Stimulated activated CD4-positive, alpha-beta T cell treated with anti-CD3 and anti-CD28 coated beads, Interleukin-4, amount 100 ng/mL, for 48 hours (primary cell): ENCODE measurements around the gene PKP2.
"Not testable (repeated sequence)": the region's sequence is repeated elsewhere in the genome, so short reads cannot be mapped to it uniquely, and the experiment has no call there.

Experiments used
- DNase-seq, 2 donors: peaks; one replicate each; pipeline ENCODE4 v3.0.0-alpha.2; 2020; ENCODE audit warnings: low read depth in 2 of 2

Gene PKP2

GRCh38 chr12:32861658-32862057 is 34.9 kb downstream of the PKP2 start:
- not testable (repeated sequence) for DNase-seq

GRCh38 chr12:32860192-32860591 is 36.4 kb downstream of the PKP2 start:
- no peak for DNase-seq

GRCh38 chr12:32859389-32859788 is 37.2 kb downstream of the PKP2 start:
- DNase-seq: no peak

- DNase-seq: no peak
These were observed 41.9 kb downstream of the PKP2 start for GRCh38 chr12:32854716-32855115.

- no peak for DNase-seq
These were observed 42.5 kb downstream of the PKP2 start for GRCh38 chr12:32854097-32854496.

- no peak for DNase-seq
These were observed 49.3 kb downstream of the PKP2 start for GRCh38 chr12:32847287-32847686.

- no peak for DNase-seq
These were observed 50.5 kb downstream of the PKP2 start for GRCh38 chr12:32846053-32846452.

GRCh38 chr12:32843528-32844095 is 53.0 kb downstream of the PKP2 start:
- no peak for DNase-seq

GRCh38 chr12:32841061-32841460 is 55.5 kb downstream of the PKP2 start:
- no peak for DNase-seq

GRCh38 chr12:32839828-32840227 is 56.7 kb downstream of the PKP2 start:
- DNase-seq: no peak

GRCh38 chr12:32837974-32838373 is 58.6 kb downstream of the PKP2 start:
- DNase-seq: no peak

GRCh38 chr12:32836710-32837109 is 59.9 kb downstream of the PKP2 start:
- no peak for DNase-seq

- DNase-seq: no peak
These were observed 62.5 kb downstream of the PKP2 start for GRCh38 chr12:32834122-32834521.

- no peak for DNase-seq
These were observed 68.0 kb downstream of the PKP2 start for GRCh38 chr12:32828552-32828951.

GRCh38 chr12:32828120-32828519 is 68.5 kb downstream of the PKP2 start:
- no peak for DNase-seq

GRCh38 chr12:32826807-32827412 is 69.7 kb downstream of the PKP2 start:
- DNase-seq: no peak

- DNase-seq: no peak
These were observed 72.0 kb downstream of the PKP2 start for GRCh38 chr12:32824596-32824995.

- no peak for DNase-seq
These were observed 74.2 kb downstream of the PKP2 start for GRCh38 chr12:32822344-32822743.

- DNase-seq: no peak
These were observed 74.9 kb downstream of the PKP2 start for GRCh38 chr12:32821710-32822109.

- DNase-seq: no peak
These were observed 75.3 kb downstream of the PKP2 start for GRCh38 chr12:32821293-32821692.

GRCh38 chr12:32820376-32820931 is 76.1 kb downstream of the PKP2 start:
- no peak for DNase-seq

- no peak for DNase-seq
These were observed 77.2 kb downstream of the PKP2 start for GRCh38 chr12:32819424-32819823.

GRCh38 chr12:32811686-32812392 is 84.7 kb downstream of the PKP2 start:
- no peak for DNase-seq
